Measurements from ENCODE around the gene WDR91.

DNA sequence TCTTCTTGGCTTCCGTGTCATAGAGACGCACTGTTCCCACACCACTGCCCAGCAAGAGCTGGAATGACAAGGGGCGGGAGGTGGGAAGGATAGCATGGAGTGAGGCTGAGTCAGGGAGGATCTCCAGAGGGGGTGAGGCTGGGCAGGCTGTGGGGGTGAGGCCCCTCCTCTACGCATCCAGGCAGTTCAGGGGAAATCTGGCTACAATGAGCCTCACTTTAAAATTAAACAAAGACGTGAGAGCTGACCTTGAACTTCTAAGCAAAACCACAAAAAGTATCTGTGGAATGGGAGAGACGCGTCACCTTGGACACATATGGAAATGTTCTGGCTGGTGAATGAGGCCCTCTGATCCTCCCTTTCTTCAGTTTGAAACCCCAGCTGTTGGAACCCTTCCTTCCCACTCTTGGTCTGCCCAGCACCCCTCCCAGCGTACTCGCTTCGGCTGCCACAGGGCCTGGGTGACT, 17.7 kb downstream of the WDR91 start:
- TF ChIP-seq, protein P1, sequence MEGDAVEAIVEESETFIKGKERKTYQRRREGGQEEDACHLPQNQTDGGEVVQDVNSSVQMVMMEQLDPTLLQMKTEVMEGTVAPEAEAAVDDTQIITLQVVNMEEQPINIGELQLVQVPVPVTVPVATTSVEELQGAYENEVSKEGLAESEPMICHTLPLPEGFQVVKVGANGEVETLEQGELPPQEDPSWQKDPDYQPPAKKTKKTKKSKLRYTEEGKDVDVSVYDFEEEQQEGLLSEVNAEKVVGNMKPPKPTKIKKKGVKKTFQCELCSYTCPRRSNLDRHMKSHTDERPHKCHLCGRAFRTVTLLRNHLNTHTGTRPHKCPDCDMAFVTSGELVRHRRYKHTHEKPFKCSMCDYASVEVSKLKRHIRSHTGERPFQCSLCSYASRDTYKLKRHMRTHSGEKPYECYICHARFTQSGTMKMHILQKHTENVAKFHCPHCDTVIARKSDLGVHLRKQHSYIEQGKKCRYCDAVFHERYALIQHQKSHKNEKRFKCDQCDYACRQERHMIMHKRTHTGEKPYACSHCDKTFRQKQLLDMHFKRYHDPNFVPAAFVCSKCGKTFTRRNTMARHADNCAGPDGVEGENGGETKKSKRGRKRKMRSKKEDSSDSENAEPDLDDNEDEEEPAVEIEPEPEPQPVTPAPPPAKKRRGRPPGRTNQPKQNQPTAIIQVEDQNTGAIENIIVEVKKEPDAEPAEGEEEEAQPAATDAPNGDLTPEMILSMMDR (IDR thresholded peaks at IDR 0.05) = no peak
- no peak for TF ChIP-seq POLR2A (IDR thresholded peaks at IDR 0.05)

Data from heart left ventricle (tissue), 13 donors.